PC-9 (cell line): ENCODE measurements around the gene TSHZ2.

ENCODE experiments used
- EZH2 ChIP-seq: fragments of 200-600 bp; sonication (generic); IDR thresholded peaks from 2 replicates; pipeline ENCODE4 v1.8.0; 2017; ENCODE audit warnings: antibody characterized with exemption, low read depth
- TF ChIP-seq, protein P1 (sequence below): fragments of 200-600 bp; sonication (generic); conservative IDR thresholded peaks from 2 replicates; pipeline ENCODE4 v1.6.1; 2017; ENCODE audit warnings: mixed run types, antibody characterized with exemption, mild to moderate bottlenecking, moderate library complexity

DNA sequence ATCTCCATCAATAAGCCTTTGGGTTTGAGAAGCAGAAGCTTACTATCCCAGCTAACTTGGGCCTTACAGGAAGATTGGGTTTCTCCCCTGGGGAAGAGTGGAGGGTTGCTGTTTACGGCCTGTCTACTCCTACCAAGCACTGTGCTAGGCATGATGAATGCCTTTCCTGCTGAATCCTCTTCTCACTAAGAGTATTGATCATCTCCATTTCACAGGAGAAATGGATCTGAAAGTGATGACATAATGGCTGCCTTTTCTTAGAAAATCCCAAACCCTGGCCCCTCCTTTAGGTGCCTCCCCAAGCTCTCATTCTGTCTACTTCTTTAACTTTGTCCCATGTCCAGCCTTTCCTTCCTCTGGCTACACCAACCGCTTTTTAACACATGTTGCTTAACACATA is 66.1 kb downstream of the TSHZ2 start:
- TF ChIP-seq, protein P1, sequence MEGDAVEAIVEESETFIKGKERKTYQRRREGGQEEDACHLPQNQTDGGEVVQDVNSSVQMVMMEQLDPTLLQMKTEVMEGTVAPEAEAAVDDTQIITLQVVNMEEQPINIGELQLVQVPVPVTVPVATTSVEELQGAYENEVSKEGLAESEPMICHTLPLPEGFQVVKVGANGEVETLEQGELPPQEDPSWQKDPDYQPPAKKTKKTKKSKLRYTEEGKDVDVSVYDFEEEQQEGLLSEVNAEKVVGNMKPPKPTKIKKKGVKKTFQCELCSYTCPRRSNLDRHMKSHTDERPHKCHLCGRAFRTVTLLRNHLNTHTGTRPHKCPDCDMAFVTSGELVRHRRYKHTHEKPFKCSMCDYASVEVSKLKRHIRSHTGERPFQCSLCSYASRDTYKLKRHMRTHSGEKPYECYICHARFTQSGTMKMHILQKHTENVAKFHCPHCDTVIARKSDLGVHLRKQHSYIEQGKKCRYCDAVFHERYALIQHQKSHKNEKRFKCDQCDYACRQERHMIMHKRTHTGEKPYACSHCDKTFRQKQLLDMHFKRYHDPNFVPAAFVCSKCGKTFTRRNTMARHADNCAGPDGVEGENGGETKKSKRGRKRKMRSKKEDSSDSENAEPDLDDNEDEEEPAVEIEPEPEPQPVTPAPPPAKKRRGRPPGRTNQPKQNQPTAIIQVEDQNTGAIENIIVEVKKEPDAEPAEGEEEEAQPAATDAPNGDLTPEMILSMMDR: no peak
- TF ChIP-seq EZH2: no peak
